ENCODE data around the gene EPG5.
"Not testable (repeated sequence)": the region's sequence is repeated elsewhere in the genome, so short reads cannot be mapped to it uniquely, and the experiment has no call there.

The EPG5 gene

GRCh38 chr18:45861926-45862325, 105.2 kb downstream of the EPG5 start:
- no peak for DNase-seq

- DNase-seq = no peak
Observed at GRCh38 chr18:45860971-45861370, 106.2 kb downstream of the EPG5 start.

- DNase-seq = no peak
Observed at GRCh38 chr18:45860492-45860891, 106.6 kb downstream of the EPG5 start.

- DNase-seq = no peak
Observed at GRCh38 chr18:45859334-45859733, 107.8 kb downstream of the EPG5 start.

GRCh38 chr18:45856531-45856930, 110.6 kb downstream of the EPG5 start:
- no peak for DNase-seq

GRCh38 chr18:45854036-45854586, 113.0 kb downstream of the EPG5 start:
- no peak for DNase-seq

GRCh38 chr18:45852631-45853030, 114.5 kb downstream of the EPG5 start:
- DNase-seq = no peak

GRCh38 chr18:45851161-45851925, 115.8 kb downstream of the EPG5 start:
- DNase-seq = no peak

GRCh38 chr18:45850021-45850420, 117.1 kb downstream of the EPG5 start:
- DNase-seq = no peak

GRCh38 chr18:45849529-45849928, 117.6 kb downstream of the EPG5 start:
- DNase-seq = no peak

- not testable (repeated sequence) for DNase-seq
Observed at GRCh38 chr18:45848643-45849042, 118.5 kb downstream of the EPG5 start.

- no peak for DNase-seq
Observed at GRCh38 chr18:45847119-45847518, 120.0 kb downstream of the EPG5 start.

- no peak for DNase-seq
Observed at GRCh38 chr18:45845410-45845809, 121.7 kb downstream of the EPG5 start.

- no peak for DNase-seq
Observed at GRCh38 chr18:45844938-45845337, 122.2 kb downstream of the EPG5 start.

GRCh38 chr18:45843019-45843418, 124.1 kb downstream of the EPG5 start:
- DNase-seq = no peak

- no peak for DNase-seq
Observed at GRCh38 chr18:45841765-45842442, 125.2 kb downstream of the EPG5 start.

GRCh38 chr18:45841060-45841764, 125.9 kb downstream of the EPG5 start:
- DNase-seq = no peak

- no peak for DNase-seq
Observed at GRCh38 chr18:45839414-45840395, 127.4 kb downstream of the EPG5 start.

- DNase-seq = no peak
Observed at GRCh38 chr18:45838302-45839070, 128.6 kb downstream of the EPG5 start.

GRCh38 chr18:45837283-45838070, 129.7 kb downstream of the EPG5 start:
- DNase-seq = no peak

Measured in activated CD4-positive, alpha-beta T cell treated with anti-CD3 and anti-CD28 coated beads for 1 hour (primary cell).